Nasal cavity respiratory epithelium epithelial cell of viscerocranial mucosa (primary cell): ENCODE measurements around the gene PTTG1. TPM values are rescaled to one million over a fixed set of nuclear protein-coding genes. Genes with fewer than 3 reads are reported as not detected.

Experiments used
- total RNA-seq: library from RNA; depleted of rRNA; stranded (reverse); fragments of >200 nt; gene quantifications from 2 replicates; pipeline ENCODE4 v1.2.3, GENCODE V29; 2014

The PTTG1 gene
- 24.3 and 25.8 TPM in 2 replicates for total RNA-seq

GRCh38 chr5:160421625-160422258 is at the start of gene PTTG1:
TSS of gene PTTG1 (plus strand) at chr5:160421855. CDS start at chr5:160422313, 458 bp downstream.

DNA sequence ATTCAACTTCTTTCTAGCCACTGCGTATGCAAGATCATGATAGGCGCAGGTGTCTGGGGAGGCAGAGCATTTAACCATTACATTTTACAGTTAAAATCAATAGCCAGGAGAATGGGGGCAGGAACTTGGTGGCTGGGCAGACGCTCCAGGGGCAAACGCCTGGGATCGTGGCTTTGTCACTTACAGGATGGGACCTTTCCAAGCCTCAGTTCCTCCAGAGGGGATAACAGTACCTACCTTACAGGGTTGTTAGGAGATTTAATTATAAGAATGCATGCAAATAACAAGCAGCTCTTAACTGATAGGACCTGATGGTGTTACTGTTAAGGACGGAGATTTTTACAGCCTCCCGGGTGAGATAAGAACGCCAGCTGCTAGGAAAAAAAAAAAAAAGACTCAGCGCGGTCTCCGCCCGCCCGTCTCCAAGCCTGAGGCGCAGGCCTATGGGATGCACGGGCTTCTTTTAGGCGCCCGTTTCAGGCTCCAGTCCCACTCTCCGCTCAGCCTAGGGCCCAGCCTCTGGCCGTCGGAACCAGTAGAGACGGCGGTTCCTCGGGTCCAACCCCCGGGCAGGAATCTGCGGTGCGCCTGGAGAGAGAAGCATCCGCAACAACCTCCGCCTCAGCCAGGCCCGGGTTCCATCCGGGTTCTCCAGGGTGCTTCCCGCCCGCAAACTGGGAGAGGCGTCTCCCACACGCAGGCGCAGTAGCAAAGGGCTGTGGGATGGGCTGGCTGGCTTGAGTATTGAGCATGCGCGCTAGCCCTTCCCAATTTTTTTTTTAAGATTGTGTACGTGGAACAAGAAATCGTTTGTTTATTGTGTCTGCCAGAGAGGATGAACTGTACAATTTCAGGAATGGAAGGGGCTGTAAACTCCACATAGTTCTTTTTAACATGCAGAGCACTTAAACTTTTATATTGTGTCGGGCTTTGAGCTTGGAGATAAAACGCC is 22.0 kb upstream of the PTTG1 start, which contains the start of gene FAM200C:
TSS of gene FAM200C (minus strand) at position 653 of the 952 bp plus-strand sequence. CDS start 4,564 bp downstream, outside the sequence.

DNA sequence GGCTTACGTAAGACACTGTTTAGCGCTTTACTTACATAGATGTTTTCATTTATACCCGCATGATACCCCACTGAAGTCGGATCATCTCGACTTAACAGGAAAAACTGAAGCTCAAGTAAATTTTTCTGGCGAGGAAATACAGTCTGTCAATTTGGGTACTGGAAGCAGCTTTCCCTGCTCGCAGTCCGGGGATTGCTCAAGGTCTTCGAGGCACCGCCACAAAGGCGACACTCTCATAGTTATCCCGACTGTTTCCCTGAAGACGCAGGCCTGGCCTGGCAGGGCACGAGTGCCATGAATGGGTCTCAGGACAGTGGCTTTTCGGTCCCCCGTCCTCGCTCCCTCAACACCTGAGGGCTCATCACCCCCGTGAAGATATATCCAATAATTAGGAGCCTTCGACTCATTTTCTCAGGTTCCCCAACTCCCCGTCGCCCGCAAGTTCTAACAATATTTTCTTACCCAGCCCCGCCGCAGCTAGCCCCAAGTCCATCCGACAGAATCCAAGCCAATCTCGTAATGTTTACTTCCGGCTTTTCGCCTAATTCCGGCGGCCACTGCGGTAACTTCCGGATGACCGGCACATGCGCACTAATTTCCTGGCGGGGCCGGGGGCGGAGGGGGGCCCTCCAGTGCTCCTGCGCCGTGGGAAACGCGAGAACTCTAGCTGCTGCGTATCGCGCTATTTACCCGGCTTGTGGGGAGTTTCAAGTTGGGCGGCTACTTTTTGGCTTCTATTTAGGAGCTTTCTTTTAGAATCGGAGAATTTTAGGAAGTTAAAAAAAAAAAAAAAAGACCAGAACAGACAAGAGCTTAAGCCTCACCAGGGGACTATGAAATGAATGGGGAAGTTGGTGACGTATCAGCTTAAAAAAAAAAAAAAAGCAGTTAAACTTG is 2.8 kb upstream of the PTTG1 start, which contains the start of gene SLU7:
TSS of gene SLU7 (minus strand) at position 521 of the 897 bp plus-strand sequence. CDS start 3,787 bp downstream, outside the sequence.

Other genes starting within 250 kb of the PTTG1 start
- under 0.01 and 0.64 TPM in 2 replicates for gene FABP6, start 192.3 kb upstream of the PTTG1 start, total RNA-seq
- gene CCNJL, start 109.3 kb upstream of the PTTG1 start, total RNA-seq: 4.1 and 4.9 TPM in 2 replicates
- gene C1QTNF2, start 51.2 kb upstream of the PTTG1 start, total RNA-seq: 0.07 TPM in 1 of 2 replicates, not detected in the other
- 1.7 and 3.8 TPM in 2 replicates for gene FAM200C, start 21.8 kb upstream of the PTTG1 start, total RNA-seq
- 66.6 and 67.3 TPM in 2 replicates for gene SLU7, start 2.8 kb upstream of the PTTG1 start, total RNA-seq